ENCODE results near the gene POU2F2.

POU2F2 gene

DNA sequence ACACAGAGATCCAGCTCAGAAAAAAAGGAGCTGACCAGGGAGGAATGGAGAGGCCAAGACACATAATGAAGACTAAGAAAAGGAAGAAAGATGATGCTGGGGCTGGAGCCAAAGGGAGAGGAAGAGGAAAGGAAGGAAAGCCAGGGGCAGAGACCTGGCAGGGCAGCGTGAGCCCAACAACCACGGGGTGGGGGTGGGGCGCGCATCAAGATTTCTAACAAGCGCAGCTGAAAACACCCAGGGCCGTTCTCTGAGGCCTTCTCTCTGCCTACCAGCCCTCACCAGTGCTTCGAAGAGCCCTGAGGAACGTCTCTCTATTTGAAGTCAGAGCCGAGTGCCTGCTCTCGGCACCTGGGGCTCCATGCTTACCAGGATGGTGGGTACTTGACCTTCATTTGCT is 23.6 kb upstream of the POU2F2 start:
- no peak overlapping the region for H3K4me3 ChIP-seq (ENCODE audit: low read depth, low read length)
- no peak for DNase-seq (ENCODE audit: low read depth)
- TF ChIP-seq, protein P1, sequence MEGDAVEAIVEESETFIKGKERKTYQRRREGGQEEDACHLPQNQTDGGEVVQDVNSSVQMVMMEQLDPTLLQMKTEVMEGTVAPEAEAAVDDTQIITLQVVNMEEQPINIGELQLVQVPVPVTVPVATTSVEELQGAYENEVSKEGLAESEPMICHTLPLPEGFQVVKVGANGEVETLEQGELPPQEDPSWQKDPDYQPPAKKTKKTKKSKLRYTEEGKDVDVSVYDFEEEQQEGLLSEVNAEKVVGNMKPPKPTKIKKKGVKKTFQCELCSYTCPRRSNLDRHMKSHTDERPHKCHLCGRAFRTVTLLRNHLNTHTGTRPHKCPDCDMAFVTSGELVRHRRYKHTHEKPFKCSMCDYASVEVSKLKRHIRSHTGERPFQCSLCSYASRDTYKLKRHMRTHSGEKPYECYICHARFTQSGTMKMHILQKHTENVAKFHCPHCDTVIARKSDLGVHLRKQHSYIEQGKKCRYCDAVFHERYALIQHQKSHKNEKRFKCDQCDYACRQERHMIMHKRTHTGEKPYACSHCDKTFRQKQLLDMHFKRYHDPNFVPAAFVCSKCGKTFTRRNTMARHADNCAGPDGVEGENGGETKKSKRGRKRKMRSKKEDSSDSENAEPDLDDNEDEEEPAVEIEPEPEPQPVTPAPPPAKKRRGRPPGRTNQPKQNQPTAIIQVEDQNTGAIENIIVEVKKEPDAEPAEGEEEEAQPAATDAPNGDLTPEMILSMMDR (IDR thresholded peaks at IDR 0.05; ENCODE audit: insufficient read depth, low read depth, low read length, missing control alignments) = no peak

DNA sequence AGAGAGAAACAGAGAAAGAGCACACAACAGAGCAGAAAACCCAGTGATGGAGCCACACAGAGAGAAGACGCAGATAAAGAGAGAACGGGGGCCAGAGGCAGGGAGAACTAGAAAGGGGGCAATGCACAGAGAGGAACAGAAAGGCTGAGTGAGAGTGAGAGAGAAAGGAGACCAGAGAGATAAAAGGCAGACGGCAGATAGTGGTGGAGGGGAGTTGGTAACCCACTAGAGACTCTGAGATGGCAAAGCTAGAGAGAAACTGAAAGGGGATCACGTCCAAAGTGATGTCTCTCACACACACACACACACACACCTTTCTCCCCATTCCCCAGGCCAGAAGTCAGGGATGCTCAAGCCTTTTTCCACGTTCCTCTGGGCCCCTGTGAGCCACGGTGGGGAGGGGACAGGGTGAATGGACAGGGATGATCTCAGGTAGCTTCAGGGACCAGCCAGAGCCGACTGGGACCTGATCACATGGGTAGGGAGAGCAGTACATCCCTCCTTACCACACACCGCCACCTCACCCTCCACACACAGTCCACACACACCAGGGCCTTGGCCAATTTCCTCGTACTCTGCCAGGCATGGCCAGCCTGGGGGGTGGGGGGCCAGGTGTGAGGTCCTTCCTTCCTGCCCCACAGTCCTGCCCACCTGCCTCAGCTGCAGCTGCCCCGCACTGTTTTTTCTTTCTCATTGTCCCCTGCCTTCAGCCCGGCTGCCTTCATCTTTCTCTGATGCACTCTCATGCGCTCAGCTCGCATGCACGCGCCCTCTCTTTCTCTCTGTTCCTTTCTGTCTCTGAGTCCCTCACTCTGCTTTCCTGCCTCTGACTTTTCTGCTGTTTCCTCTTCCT is 22.5 kb upstream of the POU2F2 start:
- TF ChIP-seq, protein P1 (IDR thresholded peaks at IDR 0.05; ENCODE audit: insufficient read depth, low read depth, low read length, missing control alignments) = no peak
- DNase-seq (ENCODE audit: low read depth) = peak; percentile 6
- no peak overlapping the region for H3K4me3 ChIP-seq (ENCODE audit: low read depth, low read length)

DNA sequence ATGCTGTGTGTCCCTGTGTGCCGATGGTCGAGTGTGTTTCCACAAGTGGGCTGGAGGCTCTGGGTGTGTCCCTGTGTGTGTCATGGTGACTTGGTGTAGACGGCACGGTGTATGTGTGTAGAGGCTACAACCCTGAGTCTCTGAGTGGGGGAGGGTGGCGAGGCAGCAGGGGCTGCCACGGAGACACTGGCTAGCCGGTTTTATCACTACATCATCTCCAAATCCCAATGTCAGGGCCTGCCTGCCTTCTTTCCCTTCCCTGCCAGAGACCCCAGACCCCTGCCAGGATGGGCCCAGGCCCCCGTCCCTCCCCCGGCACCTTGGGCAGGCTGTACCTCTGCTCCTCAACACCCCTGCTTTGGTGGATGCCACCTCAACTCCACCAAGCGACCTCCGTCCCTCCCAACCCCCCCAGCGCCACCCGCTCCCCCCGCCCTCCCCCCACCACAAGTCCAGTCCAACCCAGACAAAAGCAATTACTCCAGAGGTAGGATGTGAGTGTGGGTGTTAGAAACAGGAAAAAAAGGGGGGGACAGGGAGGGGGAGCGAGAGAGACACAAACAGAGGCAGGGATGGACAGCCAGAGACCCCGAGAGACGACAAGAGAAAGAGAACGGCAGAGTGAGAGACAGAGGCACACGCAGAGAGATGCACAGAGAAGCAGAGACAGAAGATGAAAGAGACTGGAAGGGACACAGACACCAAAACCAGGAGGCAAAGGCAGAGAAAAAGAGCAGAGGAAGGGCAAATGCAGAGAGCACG is 21.6 kb upstream of the POU2F2 start:
- DNase-seq (ENCODE audit: low read depth) = no peak
- TF ChIP-seq, protein P1 (IDR thresholded peaks at IDR 0.05; ENCODE audit: insufficient read depth, low read depth, low read length, missing control alignments) = no peak
- no peak overlapping the region for H3K4me3 ChIP-seq (ENCODE audit: low read depth, low read length)

DNA sequence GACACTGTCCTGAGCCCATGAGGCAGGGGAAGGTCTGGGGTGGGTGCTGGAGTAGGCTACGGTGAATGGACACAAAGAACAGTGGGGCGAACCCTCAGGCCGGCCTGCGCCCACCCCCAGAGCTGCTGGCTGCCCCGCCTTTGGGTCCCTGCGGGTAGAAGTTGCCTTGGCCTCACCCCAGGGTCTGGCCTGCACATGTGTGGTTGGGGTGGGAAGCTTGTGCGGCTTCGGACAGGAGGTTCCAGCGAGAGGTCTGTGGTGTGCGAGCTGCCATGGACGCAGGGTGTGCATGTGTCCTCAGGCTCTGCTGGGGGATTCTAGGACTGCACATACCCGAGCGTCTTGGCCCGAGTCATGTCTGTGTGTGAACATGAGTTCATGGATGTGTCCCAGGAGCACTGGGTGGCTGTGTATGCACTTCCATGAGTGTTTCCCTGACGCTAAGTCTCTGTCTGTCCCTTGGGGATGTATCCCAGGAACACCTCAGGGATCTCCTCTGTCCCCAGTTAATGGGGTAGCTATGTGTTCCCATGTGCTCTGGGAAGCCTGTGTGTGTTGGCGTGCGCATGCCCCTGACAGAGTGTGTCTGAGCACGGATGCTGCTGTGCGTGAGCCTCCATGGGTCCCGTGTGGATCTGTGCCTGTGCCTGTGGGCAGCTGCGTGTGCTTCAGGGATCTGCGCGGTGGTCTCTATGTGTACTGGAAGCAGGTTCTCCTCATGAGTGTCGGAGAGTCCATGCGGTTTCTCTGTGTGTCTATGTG is 20.8 kb upstream of the POU2F2 start:
- DNase-seq (ENCODE audit: low read depth) = no peak
- TF ChIP-seq, protein P1 (IDR thresholded peaks at IDR 0.05; ENCODE audit: insufficient read depth, low read depth, low read length, missing control alignments) = no peak
- no peak overlapping the region for H3K4me3 ChIP-seq (ENCODE audit: low read depth, low read length)

DNA sequence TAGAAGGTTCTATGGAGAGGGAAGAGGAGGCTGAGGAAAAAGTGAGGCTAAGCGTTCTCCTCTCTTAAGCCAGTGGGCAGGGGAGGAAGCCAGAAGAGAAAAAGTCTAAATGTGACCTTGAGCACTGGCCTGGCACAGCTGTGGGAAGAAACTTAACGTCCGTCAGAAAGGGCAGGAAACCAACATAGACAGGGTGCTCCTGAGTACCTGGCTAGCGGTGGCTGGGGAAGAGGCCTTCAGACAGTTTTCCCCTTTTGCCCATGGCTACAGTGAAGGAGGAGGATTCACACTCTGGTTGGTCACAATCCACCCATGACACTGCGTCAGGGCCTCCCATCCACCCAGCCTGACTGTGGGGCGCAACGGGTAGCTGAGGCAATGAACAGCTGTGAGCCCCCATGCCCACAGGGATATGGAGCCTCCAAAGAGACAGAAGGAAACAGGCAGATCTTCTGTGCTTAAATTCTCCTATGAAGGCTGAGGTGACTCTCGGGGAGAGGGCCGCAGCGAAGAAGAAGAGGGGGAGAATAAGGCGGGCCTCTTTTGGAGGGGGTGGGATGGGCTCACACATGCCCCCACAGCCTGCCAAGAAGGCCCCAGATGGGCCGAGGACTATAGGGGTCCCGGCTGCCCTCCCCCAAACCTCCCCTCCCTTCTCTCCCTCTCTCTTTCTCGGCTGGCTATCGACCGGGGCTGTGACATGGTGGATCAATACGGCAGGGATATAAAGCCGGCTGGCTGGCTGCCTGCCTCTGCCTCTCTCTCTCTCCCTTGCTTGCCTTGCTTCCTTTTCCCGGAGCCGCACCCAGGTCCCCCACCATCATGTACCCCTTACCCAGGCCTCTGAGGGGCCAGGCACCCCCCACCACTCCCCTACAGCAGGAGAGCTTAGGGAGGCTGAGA is 19.8 kb upstream of the POU2F2 start:
- TF ChIP-seq, protein P1 (IDR thresholded peaks at IDR 0.05; ENCODE audit: insufficient read depth, low read depth, low read length, missing control alignments) = no peak
- no peak for DNase-seq (ENCODE audit: low read depth)
- no peak overlapping the region for H3K4me3 ChIP-seq (ENCODE audit: low read depth, low read length)

DNA sequence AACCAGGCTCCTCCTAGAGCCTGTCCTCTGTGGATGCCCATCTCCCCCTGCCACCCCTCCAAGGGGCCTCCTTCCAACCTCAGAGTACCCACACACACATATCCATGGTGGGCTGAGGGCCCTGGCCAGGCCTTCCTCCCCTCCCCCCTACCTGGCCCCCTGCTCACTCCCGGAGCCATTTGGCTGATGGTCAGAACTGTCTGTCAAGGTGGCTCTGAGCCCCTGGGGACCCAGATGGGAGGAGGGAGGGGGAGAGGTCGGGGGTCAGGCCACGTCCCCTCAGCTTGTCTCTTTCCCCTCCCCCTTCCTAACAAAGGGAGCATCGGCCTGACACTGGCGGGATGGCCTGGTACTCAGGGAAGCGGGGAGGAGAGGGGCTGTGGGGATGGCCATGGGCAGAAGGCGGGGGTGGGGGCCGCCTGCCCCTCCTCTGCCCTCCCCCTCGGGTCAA is 18.7 kb upstream of the POU2F2 start:
- DNase-seq (ENCODE audit: low read depth) = no peak
- TF ChIP-seq, protein P1 (IDR thresholded peaks at IDR 0.05; ENCODE audit: insufficient read depth, low read depth, low read length, missing control alignments) = no peak
- H3K4me3 ChIP-seq (ENCODE audit: low read depth, low read length) = no peak overlapping the region
